Panc1 (cell line): ENCODE results near the gene CCDC78. TPM values are rescaled to one million over a fixed set of nuclear protein-coding genes. Genes with fewer than 3 reads are reported as not detected.

Experiments used
- ATAC-seq: fragments of 200-7000 bp; cut with Tn5 transposase; 2 replicates; pipeline ENCODE4 v1.9.1; 2020; ENCODE audit warnings: mild to moderate bottlenecking, moderate library complexity
- BruUV-seq: library from RNA; stranded (reverse); fragments of 400-500 nt; replicated peaks from 2 replicates; lab custom pipeline; 2021; lab: Mats Ljungman, UMichigan
- CTCF ChIA-PET: fragments of 300-600 bp; sonication (Branson Sonifier 250); formaldehyde crosslinking; loops from one replicate; lab custom pipeline; 2022; ENCODE audit warnings: antibody characterized with exemption; lab: Charles Lee
- POLR2A ChIA-PET: fragments of 300-600 bp; sonication (Branson Sonifier 250); formaldehyde crosslinking; loops from one replicate; lab custom pipeline; 2022; ENCODE audit warnings: antibody characterized with exemption; lab: Charles Lee
- DNase-seq: peaks from one replicate; pipeline ENCODE4 v3.0.0-alpha.2; 2010; ENCODE audit warnings: low read depth, low spot score
- H3K27ac ChIP-seq: 2 replicates; pipeline ENCODE4 v1.5.1; 2011; ENCODE audit warnings: mild to moderate bottlenecking, low read length, inconsistent platforms
- H3K27me3 ChIP-seq: fragments of 200-500 bp; sonication (Bioruptor generic); 2 replicates; pipeline ENCODE4 v1.6.0; 2014; ENCODE audit warnings: low read length, inconsistent platforms; ENCODE audit not compliant: control insufficient read depth, insufficient read depth
- H3K36me3 ChIP-seq: fragments of 200-500 bp; sonication (Bioruptor generic); 2 replicates; pipeline ENCODE4 v1.5.1; 2014; ENCODE audit warnings: inconsistent platforms, mild to moderate bottlenecking, low read length, moderate library complexity; ENCODE audit not compliant: control insufficient read depth, insufficient read depth
- H3K4me1 ChIP-seq: 2 replicates; pipeline ENCODE4 v1.5.1; 2011; ENCODE audit warnings: inconsistent platforms, mild to moderate bottlenecking, low read length, moderate library complexity; ENCODE audit not compliant: control insufficient read depth, insufficient read depth
- H3K4me3 ChIP-seq, 2 experiments: 2 replicates each; pipeline ENCODE4 v1.5.1; 2011 to 2012; ENCODE audit warnings: low read depth in 2 of 2, low read length in 2 of 2, mild to moderate bottlenecking in 2 of 2, inconsistent platforms in 1 of 2, moderate library complexity in 1 of 2
- H3K9me3 ChIP-seq: fragments of 200-500 bp; sonication (Bioruptor generic); 2 replicates; pipeline ENCODE4 v1.5.1; 2014; ENCODE audit warnings: low read depth, mild to moderate bottlenecking, inconsistent platforms, low read length, moderate library complexity; ENCODE audit not compliant: control insufficient read depth, insufficient read depth
- POLR2AphosphoS5 ChIP-seq: IDR thresholded peaks from 2 replicates; pipeline ENCODE4 v1.6.1; 2012; ENCODE audit warnings: mild to moderate bottlenecking, low read depth, low read length, moderate library complexity
- SIN3A ChIP-seq: IDR thresholded peaks from 2 replicates; pipeline ENCODE4 v1.6.1; 2012; ENCODE audit warnings: low read depth, mild to moderate bottlenecking, low read length, moderate library complexity, borderline replicate concordance; ENCODE audit not compliant: insufficient read depth
- TCF7L2 ChIP-seq: IDR thresholded peaks from 2 replicates; pipeline ENCODE4 v1.6.1; 2011; ENCODE audit warnings: mild to moderate bottlenecking, low read depth, low read length, inconsistent platforms
- in situ Hi-C: cut with HindIII; loops from 2 replicates; pipeline ENCODE4 v1.10.0; 2016; ENCODE audit warnings: low sequenced_read_pairs, low pct_unique_long_range_greater_than_20kb
- intact Hi-C: fragments of 100-400 bp; cut with micrococcal nuclease; formaldehyde crosslinking; loops from one replicate; pipeline ENCODE4 v1.10.0; 2022; ENCODE audit not compliant: unreplicated experiment
- total RNA-seq: library from RNA; stranded (reverse); gene quantifications from one replicate; pipeline ENCODE4 v1.2.1, GENCODE V29; 2021; ENCODE audit not compliant: unreplicated experiment
- TF ChIP-seq, protein P1 (sequence below), 2 experiments: IDR thresholded peaks; 2 replicates each; pipeline ENCODE4 v1.6.1; 2011 to 2012; ENCODE audit warnings: low read depth in 2 of 2, control low read depth in 1 of 2, low read length in 1 of 2, mild to moderate bottlenecking in 1 of 2, moderate library complexity in 1 of 2; ENCODE audit not compliant: insufficient read depth in 1 of 2
- TF ChIP-seq, protein P2 (sequence below): fragments of 450-650 bp; IDR thresholded peaks from 2 replicates; pipeline ENCODE4 v1.5.1; 2017; ENCODE audit warnings: mild to moderate bottlenecking

The CCDC78 gene
- total RNA-seq, 1 experiment from 2014 or later: 18.2 TPM

DNA sequence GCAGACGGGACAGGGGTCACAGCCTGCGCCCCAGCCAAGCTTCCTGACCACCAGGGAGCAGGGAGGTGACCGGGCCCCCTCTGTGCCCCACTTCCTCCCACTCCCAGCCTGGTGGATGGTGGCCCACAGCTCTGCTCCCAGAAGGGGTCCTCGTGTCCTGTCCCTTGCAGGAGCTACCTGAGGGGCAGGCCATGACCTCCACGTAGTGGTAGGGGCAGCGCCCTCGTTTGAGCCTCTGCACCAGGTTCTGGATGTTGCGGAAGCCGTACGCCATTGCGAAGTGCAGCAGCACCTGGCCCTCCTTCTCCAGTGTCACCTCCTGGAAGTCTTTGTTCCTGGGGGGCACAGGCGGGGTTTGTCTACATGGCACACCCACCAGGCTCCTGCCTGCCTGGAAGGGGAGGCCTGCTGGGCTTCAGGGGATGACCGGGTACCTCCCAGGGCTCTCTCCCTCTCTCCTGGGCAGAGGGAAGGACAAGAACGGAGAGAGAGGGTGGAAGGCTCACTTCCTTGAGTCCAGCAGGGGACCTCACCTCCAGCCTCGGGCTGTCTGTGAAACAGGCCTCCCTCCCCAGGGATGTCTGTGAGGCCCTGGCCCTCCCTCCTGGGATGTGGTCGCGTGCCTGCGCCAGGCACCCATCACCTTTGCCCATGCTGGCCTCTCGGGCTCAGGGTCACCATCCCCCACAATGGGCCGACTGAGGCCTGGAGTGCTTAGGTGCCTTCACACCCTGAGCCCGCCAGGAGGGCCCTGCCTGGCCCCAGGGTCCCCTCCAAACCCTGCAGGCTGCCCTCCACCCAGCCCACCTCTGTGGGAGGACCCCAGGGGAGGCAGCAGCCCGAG, 4.6 kb upstream of the CCDC78 start:
- POLR2A ChIA-PET: no interaction called here
- no peaks in the 10 kb centered on the region for H3K36me3 ChIP-seq

DNA sequence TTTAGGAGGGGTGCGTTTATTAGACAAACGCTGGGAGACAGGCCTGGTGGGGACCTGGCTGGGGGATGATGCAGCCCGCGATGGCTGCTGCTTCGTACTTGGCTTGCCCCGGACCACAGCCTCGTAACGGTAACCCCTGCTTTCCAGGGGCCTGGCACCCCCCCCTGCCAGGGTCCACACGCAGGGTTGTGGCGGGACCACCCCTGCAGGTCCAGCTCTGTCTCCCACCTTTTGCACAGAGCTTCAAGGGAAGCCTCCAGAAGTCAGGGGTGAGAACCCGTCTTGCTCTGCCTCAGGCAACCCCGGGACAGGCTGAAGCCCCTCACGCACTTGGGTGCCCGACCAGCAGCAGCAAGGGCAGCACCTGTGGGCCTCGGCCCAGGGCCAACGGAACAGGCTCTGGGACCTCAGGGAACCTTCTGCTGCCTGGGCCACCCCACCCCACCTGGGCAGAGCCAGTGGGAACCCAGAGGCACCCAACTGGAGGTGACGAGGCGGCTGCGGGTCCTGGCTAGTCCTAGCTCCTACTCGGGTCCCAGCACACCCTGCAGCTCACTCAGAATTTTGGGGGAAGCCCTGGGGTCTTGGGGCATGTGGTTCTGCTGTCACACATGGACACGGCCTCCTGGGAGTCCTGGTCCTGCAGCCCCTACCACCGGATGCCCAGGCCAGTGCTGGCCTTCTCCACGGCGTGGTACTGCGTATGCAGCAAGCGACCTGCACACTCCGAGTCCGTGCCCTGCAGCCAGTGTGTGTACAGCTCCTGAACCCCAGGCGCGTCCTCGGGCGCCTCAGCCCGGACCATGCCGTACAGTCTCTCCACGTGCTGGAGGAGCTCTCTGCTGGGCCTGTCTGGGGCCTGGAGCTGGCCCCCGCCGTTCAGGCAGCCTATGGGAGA, 3.8 kb upstream of the CCDC78 start:
- Histone ChIP-seq H3K27me3 (no peaks in the 10 kb centered on the region), H3K36me3 (no peaks in the 10 kb centered on the region), H3K4me1 (peaks cover 10% of the 10 kb centered on the region), H3K27ac (no peak overlapping the region), H3K4me3 (no peak overlapping the region), H3K9me3 (no peaks in the 10 kb centered on the region)
- intact Hi-C loops (no loop called here), in situ Hi-C loops (no loop called here)
- ATAC-seq (no peak), DNase-seq (no peak)
- POLR2A ChIA-PET: no interaction called here
- TF ChIP-seq TCF7L2 (no peak), SIN3A (no peak), POLR2AphosphoS5 (no peak)
- TF ChIP-seq, protein P1, sequence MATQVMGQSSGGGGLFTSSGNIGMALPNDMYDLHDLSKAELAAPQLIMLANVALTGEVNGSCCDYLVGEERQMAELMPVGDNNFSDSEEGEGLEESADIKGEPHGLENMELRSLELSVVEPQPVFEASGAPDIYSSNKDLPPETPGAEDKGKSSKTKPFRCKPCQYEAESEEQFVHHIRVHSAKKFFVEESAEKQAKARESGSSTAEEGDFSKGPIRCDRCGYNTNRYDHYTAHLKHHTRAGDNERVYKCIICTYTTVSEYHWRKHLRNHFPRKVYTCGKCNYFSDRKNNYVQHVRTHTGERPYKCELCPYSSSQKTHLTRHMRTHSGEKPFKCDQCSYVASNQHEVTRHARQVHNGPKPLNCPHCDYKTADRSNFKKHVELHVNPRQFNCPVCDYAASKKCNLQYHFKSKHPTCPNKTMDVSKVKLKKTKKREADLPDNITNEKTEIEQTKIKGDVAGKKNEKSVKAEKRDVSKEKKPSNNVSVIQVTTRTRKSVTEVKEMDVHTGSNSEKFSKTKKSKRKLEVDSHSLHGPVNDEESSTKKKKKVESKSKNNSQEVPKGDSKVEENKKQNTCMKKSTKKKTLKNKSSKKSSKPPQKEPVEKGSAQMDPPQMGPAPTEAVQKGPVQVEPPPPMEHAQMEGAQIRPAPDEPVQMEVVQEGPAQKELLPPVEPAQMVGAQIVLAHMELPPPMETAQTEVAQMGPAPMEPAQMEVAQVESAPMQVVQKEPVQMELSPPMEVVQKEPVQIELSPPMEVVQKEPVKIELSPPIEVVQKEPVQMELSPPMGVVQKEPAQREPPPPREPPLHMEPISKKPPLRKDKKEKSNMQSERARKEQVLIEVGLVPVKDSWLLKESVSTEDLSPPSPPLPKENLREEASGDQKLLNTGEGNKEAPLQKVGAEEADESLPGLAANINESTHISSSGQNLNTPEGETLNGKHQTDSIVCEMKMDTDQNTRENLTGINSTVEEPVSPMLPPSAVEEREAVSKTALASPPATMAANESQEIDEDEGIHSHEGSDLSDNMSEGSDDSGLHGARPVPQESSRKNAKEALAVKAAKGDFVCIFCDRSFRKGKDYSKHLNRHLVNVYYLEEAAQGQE (IDR thresholded peaks at IDR 0.05; ENCODE audit: insufficient read depth in 1 of 2, low read depth in 2 of 2, low read length in 1 of 2): no peak
- TF ChIP-seq, protein P2, sequence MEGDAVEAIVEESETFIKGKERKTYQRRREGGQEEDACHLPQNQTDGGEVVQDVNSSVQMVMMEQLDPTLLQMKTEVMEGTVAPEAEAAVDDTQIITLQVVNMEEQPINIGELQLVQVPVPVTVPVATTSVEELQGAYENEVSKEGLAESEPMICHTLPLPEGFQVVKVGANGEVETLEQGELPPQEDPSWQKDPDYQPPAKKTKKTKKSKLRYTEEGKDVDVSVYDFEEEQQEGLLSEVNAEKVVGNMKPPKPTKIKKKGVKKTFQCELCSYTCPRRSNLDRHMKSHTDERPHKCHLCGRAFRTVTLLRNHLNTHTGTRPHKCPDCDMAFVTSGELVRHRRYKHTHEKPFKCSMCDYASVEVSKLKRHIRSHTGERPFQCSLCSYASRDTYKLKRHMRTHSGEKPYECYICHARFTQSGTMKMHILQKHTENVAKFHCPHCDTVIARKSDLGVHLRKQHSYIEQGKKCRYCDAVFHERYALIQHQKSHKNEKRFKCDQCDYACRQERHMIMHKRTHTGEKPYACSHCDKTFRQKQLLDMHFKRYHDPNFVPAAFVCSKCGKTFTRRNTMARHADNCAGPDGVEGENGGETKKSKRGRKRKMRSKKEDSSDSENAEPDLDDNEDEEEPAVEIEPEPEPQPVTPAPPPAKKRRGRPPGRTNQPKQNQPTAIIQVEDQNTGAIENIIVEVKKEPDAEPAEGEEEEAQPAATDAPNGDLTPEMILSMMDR: no peak
- CTCF ChIA-PET: no interaction called here
- BruUV-seq: no TSS peak

More for the DNA sequence above, 4.6 kb upstream of the CCDC78 start:
- intact Hi-C loops: no loop called here
- ATAC-seq: no peak
- in situ Hi-C loops: no loop called here
- DNase-seq: no peak
- Histone ChIP-seq H3K9me3 (no peaks in the 10 kb centered on the region), H3K27me3 (no peaks in the 10 kb centered on the region), H3K27ac (no peak overlapping the region), H3K4me1 (peaks cover 8% of the 10 kb centered on the region), H3K4me3 (no peak overlapping the region)
- TF ChIP-seq TCF7L2 (no peak), SIN3A (no peak)
- no TSS peak for BruUV-seq
- CTCF ChIA-PET: no interaction called here
